Bone marrow (tissue), 2 donors: ENCODE data around the gene AGTPBP1.
A peak's percentile ranks its signal among the peaks of the same experiment; 100 is the strongest.

Source experiments
- DNase-seq, 2 donors: peaks; one replicate each; lab custom pipeline; 2025; lab: John Stamatoyannopoulos, UW

The AGTPBP1 gene

DNA sequence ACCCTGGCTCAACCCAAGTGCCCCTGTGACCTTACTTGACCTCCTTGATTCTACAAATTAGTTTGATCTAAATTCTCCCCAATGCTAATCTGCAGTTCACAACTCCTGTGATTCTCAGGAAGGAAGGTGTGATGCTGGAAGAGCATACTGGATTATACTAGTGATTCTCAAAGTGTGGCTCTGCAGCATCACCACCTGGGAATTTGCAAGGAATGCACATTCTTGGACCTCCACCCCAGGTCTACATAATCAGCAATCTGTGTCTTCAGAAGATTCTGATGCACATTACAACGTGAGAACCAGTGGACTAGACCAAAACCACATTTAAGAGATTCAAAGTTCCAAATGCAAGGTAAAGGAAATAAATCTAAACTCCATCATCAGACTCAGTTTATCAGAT, 198.6 kb downstream of the AGTPBP1 start:
- no peak for DNase-seq

DNA sequence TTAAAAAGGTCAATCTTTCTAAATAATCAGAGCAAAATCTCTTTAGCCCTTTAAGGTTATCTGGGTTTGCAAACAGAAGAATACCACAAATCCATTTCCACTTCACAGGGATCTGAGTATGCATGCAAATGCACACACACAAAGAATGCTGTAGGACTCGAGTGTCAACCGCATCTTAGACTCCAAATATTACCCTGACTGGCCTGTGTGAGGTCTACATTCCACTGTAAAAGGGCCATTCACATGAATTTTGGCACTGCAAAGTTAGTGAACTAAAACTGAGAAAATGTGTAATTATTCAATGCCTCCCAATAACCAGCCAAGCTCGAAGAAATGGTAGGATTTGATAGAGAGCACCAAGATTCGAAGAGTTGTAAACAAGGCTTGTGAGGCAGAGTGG, 199.9 kb downstream of the AGTPBP1 start:
- no peak for DNase-seq

DNA sequence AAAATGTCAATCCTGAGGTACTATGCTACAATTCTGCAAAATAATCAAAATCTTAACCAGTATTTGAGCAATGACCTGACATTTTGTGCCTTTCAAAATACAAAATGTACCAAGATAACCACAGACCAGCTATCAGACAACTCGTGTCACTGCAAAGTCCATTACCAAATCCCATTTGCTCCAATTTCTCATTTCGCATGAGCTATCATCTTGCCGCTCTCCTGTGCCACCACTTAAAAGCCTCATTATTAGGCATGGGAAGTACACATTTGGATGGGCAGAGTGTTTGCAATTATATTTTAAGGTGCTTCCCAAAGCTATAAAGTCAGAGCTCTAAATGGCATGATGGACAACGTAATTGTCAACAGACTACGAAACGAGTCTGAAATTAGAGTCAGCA, 205.2 kb downstream of the AGTPBP1 start:
- no peak for DNase-seq

GRCh38 chr9:85536076-85536475, 205.7 kb downstream of the AGTPBP1 start:
- DNase-seq, result no peak

DNA sequence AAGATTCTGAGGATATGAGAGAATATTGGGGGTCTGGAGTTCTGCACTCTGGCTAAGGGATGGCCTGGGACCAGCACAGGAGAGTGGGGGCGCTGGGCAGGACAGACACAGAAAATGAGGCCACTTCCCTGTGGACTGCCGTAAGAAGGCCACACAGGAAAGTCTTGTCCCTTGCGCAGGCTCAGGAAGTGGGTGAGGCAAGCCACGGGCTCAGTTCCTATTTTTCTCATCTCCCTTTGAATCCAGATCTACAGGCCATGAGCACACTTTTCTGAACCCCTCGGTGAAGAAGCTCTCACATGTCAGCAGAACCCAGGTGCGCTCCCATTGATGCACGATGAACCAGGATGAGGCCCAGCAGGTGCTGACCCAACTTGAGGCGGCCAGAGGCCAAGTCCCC, 207.4 kb downstream of the AGTPBP1 start:
- DNase-seq, result no peak

GRCh38 chr9:85533538-85533937, 208.2 kb downstream of the AGTPBP1 start:
- no peak for DNase-seq

- DNase-seq, result no peak
These were observed 211.0 kb downstream of the AGTPBP1 start for GRCh38 chr9:85530721-85531120.

DNA sequence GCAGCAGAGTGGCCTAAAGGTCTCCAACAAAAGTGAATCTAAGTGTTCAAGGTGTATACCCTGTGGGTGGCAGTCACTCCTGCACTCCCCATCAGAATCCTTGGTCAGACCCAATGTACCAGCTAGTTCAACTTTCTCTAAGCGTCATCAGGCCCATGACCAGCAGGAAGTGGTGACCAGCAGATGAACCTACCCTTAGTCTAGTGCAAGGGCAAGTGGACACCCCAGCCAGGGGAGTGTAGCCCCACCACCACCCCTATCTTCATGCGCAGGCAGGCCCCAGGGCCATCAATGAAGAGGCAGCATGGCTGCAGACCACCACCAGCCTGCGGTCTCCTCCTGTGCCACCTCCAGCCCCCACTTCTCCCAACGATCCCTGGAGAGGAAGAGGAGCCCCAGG, 213.1 kb downstream of the AGTPBP1 start:
- no peak for DNase-seq

GRCh38 chr9:85528142-85528541, 213.6 kb downstream of the AGTPBP1 start:
- DNase-seq, result no peak

- no peak for DNase-seq
These were observed 214.3 kb downstream of the AGTPBP1 start for GRCh38 chr9:85527331-85528020.

- no peak for DNase-seq
These were observed 217.2 kb downstream of the AGTPBP1 start for GRCh38 chr9:85524531-85524930.

- no peak for DNase-seq
These were observed 218.6 kb downstream of the AGTPBP1 start for GRCh38 chr9:85523202-85523601.

DNA sequence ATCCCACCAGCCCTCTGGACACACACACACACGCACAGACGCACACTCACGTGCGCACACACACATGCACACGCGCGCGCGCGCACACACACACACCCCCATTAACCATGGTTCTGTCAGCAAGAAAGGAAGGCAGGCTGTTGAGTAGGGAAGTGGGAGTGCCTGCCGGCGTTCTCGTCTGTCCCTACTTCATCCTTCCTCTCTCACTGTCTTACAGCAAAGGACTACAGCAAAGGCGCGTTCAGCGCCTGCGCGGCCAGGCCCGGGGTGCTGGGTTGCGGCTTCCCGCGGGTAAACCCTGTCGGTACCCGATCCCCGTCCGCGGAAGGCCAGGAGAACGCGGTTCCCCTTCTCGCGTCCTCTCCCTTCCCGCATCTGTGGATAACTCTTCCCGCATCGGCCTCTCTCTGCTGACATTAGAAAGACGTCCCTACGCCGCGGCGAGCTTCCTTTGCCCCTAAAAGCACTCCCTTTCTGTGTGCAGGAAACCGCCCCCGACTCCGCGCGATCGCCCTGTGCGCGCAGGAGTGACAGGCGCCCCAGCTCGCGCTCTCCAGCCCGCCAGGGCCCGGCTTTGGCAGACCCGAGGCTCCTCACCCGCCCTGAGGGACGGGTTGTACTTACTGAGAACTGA, 219.2 kb downstream of the AGTPBP1 start:
- DNase-seq, result peak; percentile 36 to 39

GRCh38 chr9:85521371-85522197, 220.2 kb downstream of the AGTPBP1 start:
- no peak for DNase-seq

- no peak for DNase-seq
These were observed 224.6 kb downstream of the AGTPBP1 start for GRCh38 chr9:85516976-85517637.

DNA sequence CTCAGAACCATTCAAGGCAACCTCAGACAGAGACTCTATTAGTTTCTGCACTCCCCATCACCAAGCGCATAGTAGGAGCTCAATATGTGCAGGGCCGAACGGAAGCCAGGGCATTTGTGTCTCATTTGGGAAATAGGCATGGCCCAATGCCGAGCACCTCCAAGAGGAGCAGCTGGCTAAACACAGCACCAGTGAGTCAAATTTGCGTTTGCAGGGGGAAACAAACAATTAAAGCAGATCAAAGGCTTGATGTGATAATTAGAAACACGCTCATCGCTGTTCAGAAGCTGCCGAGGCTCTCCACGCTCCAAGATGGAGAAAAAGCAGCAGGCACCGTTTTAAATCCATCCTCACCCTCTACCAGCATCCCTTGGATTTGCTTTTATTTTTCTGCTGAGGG, 225.3 kb downstream of the AGTPBP1 start:
- DNase-seq, result no peak

- DNase-seq, result no peak
These were observed 226.7 kb downstream of the AGTPBP1 start for GRCh38 chr9:85515021-85515420.

DNA sequence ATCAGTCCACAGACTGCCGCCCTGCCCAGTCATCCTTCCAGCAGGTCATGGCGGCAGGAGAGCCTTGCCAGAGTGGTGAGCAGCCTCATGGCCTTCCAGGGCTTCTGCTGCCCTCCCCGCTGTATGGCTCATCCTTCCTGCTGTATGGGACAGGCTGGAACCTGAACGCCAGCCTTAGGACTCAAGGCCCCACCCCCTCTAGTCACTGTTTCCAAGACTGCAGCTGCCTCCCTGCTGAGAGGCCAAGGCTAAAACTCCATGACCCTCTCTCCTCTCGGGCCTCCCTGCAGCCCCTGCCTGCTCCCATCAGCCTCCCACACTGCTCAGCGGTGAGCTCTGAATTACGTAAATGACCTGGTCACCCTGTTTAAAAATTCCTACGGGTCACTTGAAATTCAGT, 227.5 kb downstream of the AGTPBP1 start:
- no peak for DNase-seq

DNA sequence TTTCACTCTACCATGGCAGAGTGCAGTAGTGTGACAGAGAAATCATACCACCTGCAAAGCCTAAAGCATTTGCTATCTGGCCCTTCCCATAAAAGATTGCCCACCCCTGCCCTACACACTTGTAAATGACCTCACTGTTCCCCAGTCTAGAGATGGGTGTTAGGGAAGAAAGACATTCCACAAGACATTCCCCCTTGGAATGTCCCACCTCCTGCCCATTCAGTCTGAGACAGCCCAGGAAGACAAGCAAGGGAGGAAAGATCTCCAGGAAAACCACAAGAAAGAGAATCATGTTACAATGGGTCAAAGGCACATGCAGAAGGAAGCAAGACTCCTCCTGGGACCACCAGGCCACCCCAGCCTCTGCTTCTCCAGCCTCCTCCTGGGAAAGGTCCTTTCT, 230.0 kb downstream of the AGTPBP1 start:
- DNase-seq, result no peak

- DNase-seq, result no peak
These were observed 230.8 kb downstream of the AGTPBP1 start for GRCh38 chr9:85510830-85511504.

GRCh38 chr9:85508616-85509015, 233.1 kb downstream of the AGTPBP1 start:
- DNase-seq, result no peak

DNA sequence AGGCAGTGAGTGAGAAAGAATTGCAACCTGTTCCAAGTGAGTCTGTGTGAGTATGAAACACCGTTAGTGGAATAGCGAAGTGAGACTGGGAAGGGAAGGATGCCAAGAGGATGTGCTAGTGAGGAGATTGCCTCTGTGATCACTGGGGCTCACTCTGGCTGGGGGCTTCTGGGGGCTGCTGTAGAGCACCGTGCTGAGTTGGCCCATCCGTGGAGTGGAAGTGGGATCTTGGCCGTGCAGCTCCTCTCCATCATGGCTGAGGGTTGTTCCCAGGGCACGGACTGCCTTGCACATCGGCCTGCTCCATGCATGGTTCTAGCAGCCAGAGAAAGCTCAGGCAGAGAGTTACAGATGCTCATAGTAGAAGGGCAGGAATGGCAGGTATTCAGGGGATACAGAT, 236.1 kb downstream of the AGTPBP1 start:
- DNase-seq, result no peak
